PC-9 (cell line): ENCODE data around the gene HMCES.

Source experiments
- CTCF ChIP-seq: fragments of 200-600 bp; sonication (generic); conservative IDR thresholded peaks from 2 replicates; pipeline ENCODE4 v1.6.1; 2017; ENCODE audit warnings: mixed run types, antibody characterized with exemption, mild to moderate bottlenecking, moderate library complexity
- EZH2 ChIP-seq: fragments of 200-600 bp; sonication (generic); IDR thresholded peaks from 2 replicates; pipeline ENCODE4 v1.8.0; 2017; ENCODE audit warnings: antibody characterized with exemption, low read depth

DNA sequence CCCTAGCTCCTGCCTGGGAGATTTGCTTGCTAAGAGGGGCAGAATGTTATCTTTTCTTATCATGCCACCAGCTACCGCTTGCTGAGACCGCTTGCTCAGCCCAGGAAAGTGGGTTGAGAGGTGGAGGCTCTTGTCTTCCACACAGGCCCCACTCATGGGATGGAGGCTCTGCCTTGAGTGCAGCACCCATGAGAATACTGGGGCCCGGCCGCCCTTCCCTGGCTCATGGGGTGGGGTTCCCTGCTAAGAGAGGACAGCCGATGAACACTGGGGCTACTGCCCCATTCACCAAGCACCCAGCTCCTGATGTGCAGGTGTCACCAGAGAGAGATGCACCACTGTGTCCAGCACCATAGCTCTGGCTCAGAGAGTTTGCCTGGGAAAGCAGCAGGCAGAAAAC lies 55.2 kb downstream of the HMCES start:
- no peak for TF ChIP-seq CTCF
- no peak for TF ChIP-seq EZH2
